GM21723 (cell line): ENCODE results near the gene TTI1.

Experiments used
- ATAC-seq: cut with Tn5 transposase; IDR thresholded peaks from one replicate; pipeline ENCODE4 v1.9.1; 2021; ENCODE audit warnings: mild to moderate bottlenecking, moderate library complexity; ENCODE audit not compliant: unreplicated experiment

TTI1 gene

GRCh38 chr20:38055294-38055693 lies 22.0 kb upstream of the TTI1 start:
- no peak for ATAC-seq

DNA sequence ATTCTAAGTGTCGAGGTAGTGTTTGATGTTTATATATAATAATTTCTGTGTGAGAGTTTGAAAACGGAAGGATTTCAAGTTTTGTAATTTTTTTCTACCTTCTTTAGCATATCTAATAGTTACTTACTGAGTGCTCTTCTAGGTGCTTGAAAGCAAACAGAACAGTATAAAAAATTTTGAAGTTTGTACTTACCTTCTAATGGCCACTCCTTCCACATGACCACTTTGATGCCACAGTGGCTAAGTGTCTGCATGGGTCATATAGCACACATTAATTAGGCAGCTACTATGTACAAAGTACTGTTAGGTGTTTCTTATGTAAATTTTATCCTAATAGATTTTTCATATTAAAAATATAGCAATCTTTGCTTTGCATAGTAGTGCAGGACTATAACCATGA lies 21.4 kb upstream of the TTI1 start:
- ATAC-seq, result no peak

GRCh38 chr20:38052870-38053269 lies 19.6 kb upstream of the TTI1 start:
- ATAC-seq, result no peak

GRCh38 chr20:38050686-38051085 lies 17.4 kb upstream of the TTI1 start:
- ATAC-seq, result no peak

- ATAC-seq, result no peak
Measured at GRCh38 chr20:38049800-38050199, 16.5 kb upstream of the TTI1 start.

DNA sequence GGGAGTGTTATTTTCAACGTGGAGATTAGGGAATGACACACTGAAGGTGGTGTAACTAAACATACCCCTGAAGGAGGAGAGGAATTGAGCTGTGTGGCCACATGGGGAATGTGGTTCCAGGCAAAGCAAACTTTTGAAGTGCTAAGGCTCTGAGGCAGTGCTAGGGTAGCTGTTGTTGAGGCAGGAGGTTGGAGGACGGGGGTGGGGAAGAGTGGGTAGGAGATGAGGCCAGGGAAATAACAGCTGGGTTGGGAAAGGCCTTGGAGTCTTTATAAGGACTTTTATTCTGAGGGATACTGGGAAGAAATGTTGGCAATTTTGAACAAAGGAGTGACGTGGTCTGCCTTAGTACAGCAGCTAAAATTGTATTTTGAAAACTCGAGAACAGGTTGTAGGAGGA lies 13.3 kb upstream of the TTI1 start:
- ATAC-seq, result no peak

DNA sequence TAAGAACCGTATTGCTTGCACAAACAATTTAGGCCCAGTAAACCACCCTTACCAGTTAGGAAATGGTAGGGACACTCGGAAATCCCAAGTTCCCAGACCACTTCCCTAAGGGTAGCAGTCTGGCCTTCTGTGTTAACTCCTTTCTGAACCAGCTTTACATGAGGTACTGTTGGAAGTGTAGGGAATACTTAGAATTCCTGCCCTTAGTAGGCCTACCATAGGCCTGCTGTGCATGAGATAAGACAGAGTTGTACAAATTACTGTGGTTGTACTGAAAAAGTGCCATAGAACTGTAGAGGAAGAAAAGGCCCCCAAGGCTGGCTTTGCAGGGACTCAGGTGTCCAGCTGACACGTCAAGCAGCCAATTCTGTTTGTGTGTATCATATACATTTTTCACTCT lies 11.4 kb upstream of the TTI1 start:
- no peak for ATAC-seq

GRCh38 chr20:38043512-38044300 lies 10.4 kb upstream of the TTI1 start:
- no peak for ATAC-seq

- ATAC-seq, result no peak
Measured at GRCh38 chr20:38040276-38040675, 7.0 kb upstream of the TTI1 start.

DNA sequence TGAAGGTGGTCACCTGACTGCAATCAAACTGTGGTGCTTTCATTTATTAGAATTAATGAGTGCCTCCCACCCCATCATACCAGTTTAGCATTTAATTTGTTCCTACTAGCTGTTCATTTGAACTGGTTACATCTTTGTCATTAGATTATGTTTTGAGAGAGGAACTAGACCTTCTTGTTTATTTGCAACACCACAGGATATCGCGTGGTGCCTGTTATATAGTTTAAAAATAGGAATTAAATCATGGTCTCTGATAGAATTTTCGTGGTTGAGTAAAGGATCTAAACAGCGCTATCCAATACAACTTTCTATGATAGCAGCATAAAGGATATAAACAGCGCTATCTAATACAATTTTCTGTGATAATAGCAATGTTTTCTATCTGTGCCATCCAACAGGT lies 3.1 kb upstream of the TTI1 start:
- ATAC-seq, result no peak

- ATAC-seq, result no peak
Measured at GRCh38 chr20:38034961-38035360, 1.7 kb upstream of the TTI1 start.

DNA sequence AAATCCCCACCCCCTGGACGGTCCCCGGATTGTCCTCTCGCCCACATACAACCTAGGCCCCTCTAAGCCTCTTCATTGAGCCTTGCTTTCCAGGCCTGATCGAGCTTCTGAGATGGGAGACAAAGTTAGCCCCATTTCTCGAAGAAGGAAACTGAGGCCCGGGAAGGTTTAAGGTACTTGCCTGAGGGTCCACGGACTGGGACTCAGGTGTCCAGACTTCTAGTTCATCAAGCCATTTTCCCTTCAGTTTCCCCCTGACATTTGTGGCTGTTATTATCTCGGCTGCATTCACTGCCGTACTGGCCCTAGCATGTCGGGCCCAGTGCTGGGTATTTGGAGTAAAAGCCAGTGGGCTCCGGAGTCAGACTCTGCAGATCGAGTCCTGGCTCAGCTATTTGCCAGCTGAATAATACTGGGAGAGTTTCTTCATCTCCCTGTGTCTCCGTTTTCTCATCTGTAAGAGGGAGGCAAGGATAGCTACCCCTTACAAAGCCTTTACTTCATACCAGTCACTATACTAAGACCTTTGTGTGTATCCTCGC lies 923 bp upstream of the TTI1 start:
- peak; percentile 17 for ATAC-seq

DNA sequence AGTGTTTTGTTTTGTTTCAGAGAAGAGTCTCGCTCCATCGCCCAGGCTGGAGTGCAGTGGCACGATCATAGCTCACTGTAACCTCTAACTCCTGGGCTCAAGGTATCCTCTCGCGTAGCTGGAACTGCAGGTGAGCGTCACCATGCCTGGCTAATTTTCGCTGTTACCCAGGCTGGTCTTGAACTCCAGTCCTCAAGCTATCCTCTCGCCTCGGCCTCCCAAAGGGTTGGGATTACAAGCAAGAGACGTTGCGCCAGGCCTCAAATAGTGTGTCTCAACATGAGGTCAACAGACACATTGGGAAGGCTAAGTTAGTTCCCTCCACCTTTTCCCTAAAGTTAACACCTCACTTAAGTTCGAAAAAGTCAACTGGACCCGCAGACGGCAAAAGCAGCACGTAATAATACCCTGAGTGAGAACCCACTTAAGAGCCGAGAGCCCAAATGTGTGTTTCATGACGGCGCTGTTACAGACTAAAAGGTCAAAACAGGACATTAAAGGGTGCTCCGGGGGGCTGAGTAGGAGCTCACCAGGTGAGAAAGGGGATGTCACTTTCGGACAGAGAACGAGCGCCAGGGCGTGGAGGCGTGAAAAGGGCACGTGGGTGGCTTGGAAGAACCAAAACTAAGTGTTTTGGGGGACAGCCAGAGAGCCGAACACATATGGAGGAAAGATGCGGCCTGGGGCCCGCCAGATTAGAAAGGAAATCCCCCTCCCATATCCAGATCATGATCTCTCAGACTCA lies 499 bp downstream of the TTI1 start:
- ATAC-seq, result peak; percentile 41

DNA sequence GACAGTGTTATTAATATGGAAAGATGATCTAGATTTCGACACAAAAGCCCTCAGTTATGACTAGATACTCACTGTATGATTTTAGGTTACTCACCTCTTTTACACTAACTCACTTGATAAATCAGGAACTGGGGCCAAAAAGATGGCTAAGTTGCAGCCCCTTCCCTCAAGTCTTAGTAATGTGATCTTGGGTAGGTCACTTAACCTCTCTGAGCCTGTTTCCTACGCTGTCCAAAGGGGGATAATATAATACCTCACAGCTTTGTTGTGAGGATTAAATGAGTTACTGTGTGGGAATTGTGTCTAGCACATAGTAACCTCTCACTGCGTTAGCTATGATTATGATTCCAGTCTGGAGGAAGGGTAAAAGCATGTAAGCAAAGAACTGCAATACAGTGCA lies 1.3 kb downstream of the TTI1 start:
- ATAC-seq, result no peak

DNA sequence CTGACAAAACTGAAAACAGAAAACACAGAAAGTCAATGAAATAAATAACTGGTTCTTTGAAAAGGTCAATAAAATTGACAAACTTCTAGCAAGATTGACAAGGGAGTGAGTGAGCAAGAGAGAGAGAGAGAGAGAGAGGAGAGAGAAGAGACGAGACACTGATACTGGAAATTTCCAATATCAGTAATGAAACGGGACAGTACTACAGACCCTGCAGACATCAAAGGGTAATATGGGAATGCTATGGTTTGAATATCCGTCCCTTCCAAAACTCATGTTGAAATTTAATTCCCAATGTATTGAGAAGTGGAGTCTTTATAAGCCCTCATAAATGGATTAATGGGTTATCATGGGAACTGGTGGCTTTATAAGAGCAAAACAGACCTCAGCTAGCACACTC lies 3.8 kb downstream of the TTI1 start:
- no peak for ATAC-seq

GRCh38 chr20:38024496-38024895 lies 8.8 kb downstream of the TTI1 start:
- no peak for ATAC-seq

- ATAC-seq, result no peak
Measured at GRCh38 chr20:38023181-38024001, 9.9 kb downstream of the TTI1 start.

- no peak for ATAC-seq
Measured at GRCh38 chr20:38021087-38021772, 12.0 kb downstream of the TTI1 start.

DNA sequence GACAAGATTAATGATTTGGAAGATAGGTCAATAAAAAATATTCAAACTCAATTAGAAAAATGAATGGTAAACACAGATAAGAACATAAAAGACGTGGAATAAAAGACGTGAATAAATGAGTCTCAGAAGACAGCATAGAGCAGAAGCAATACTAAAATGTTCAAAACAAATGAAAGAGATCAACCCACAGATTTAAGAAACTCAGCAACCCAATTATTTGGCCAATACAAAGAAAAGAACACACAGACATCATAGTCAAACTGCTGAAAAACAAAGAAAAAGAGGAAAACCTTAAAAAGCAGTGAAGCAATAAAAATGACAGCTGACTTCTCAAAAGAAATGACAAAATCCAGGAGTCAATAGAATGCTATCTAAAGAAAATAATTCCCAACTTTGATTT lies 14.9 kb downstream of the TTI1 start:
- ATAC-seq, result no peak

- ATAC-seq, result no peak
Measured at GRCh38 chr20:38017959-38018358, 15.3 kb downstream of the TTI1 start.

- ATAC-seq, result no peak
Measured at GRCh38 chr20:38013887-38014286, 19.4 kb downstream of the TTI1 start.
